Keratinocyte (primary cell): ENCODE data around the gene CPA4. TPM values are rescaled to one million over a fixed set of nuclear protein-coding genes. Genes with fewer than 3 reads are reported as not detected.

Source experiments
- DNase-seq: peaks from one replicate; pipeline ENCODE4 v3.0.0-alpha.2; 2011; ENCODE audit warnings: low read depth, missing footprints, low spot score
- FAIRE-seq: peaks from 2 replicates; lab custom pipeline; 2011; peaks lifted over from hg19 to GRCh38; lab: Jason Lieb, UNC
- H2AFZ ChIP-seq: 2 replicates; pipeline ENCODE4 v1.6.0; 2012; ENCODE audit warnings: low read length, control low read depth, inconsistent platforms; ENCODE audit not compliant: control insufficient read depth
- H3K27ac ChIP-seq: 2 replicates; pipeline ENCODE4 v1.5.1; 2011; ENCODE audit warnings: low read length; ENCODE audit not compliant: control insufficient read depth, insufficient read depth
- H3K27me3 ChIP-seq: 3 replicates; pipeline ENCODE4 v1.6.0; 2011; ENCODE audit warnings: low read length; ENCODE audit not compliant: control insufficient read depth, insufficient read depth; ENCODE audit errors: extremely low read depth
- H3K36me3 ChIP-seq, 2 experiments: 2 replicates in 1 of 2; 3 replicates in 1 of 2; pipeline ENCODE4 v1.5.1; 2011; ENCODE audit warnings: low read length in 2 of 2, mild to moderate bottlenecking in 1 of 2; ENCODE audit not compliant: control insufficient read depth in 2 of 2, insufficient read depth in 2 of 2; ENCODE audit errors: extremely low read depth in 1 of 2
- H3K4me1 ChIP-seq: 3 replicates; pipeline ENCODE4 v1.5.1; 2011; ENCODE audit warnings: low read length; ENCODE audit not compliant: control insufficient read depth, insufficient read depth; ENCODE audit errors: extremely low read depth
- H3K4me2 ChIP-seq: 3 replicates; pipeline ENCODE4 v1.6.0; 2011; ENCODE audit warnings: low read depth, low read length; ENCODE audit not compliant: control insufficient read depth, insufficient read depth; ENCODE audit errors: extremely low read depth
- H3K4me3 ChIP-seq, 3 experiments: fragments of 200-600 bp in 1 of 3; sonication (generic) in 1 of 3; 2 replicates in 2 of 3; 3 replicates in 1 of 3; pipeline ENCODE4 v1.5.1; 2011 to 2016; ENCODE audit warnings: low read length in 3 of 3, mild to moderate bottlenecking in 3 of 3, control low read depth in 2 of 3, inconsistent platforms in 1 of 3, low read depth in 1 of 3, mixed read lengths in 1 of 3, mixed run types in 1 of 3, moderate library complexity in 1 of 3; ENCODE audit not compliant: control insufficient read depth in 2 of 3, insufficient read depth in 2 of 3; ENCODE audit errors: extremely low read depth in 1 of 3
- H3K79me2 ChIP-seq: 2 replicates; pipeline ENCODE4 v1.6.0; 2012; ENCODE audit warnings: low read length; ENCODE audit not compliant: control insufficient read depth, insufficient read depth
- H3K9ac ChIP-seq: 3 replicates; pipeline ENCODE4 v1.6.0; 2011; ENCODE audit warnings: low read length; ENCODE audit not compliant: control insufficient read depth, insufficient read depth; ENCODE audit errors: extremely low read depth
- H3K9me1 ChIP-seq: 3 replicates; pipeline ENCODE4 v1.6.0; 2011; ENCODE audit warnings: low read length; ENCODE audit not compliant: control insufficient read depth, insufficient read depth; ENCODE audit errors: extremely low read depth
- H3K9me3 ChIP-seq: 2 replicates; pipeline ENCODE4 v1.5.1; 2012; ENCODE audit warnings: low read depth, low read length; ENCODE audit not compliant: control insufficient read depth
- H4K20me1 ChIP-seq: 3 replicates; pipeline ENCODE4 v1.6.0; 2011; ENCODE audit warnings: low read length; ENCODE audit not compliant: control insufficient read depth, insufficient read depth; ENCODE audit errors: extremely low read depth
- CTCF ChIP-seq, 3 experiments: IDR thresholded peaks in 1 of 3; conservative IDR thresholded peaks in 1 of 3; optimal IDR thresholded peaks in 1 of 3; 2 replicates in 2 of 3; 3 replicates in 1 of 3; pipeline versions ENCODE3 to v1.5.1; 2011; ENCODE audit warnings: low read length in 3 of 3, mild to moderate bottlenecking in 3 of 3, moderate library complexity in 2 of 3, control low read depth in 1 of 3, inconsistent platforms in 1 of 3; ENCODE audit not compliant: insufficient read depth in 2 of 3; ENCODE audit errors: extremely low read depth in 1 of 3
- EZH2 ChIP-seq: IDR thresholded peaks from one replicate; pipeline ENCODE4 v1.6.1; 2012; ENCODE audit warnings: inconsistent platforms, mild to moderate bottlenecking, low read length, moderate library complexity
- dilution Hi-C: fragments of 300-500 bp; cut with MboI; formaldehyde crosslinking; loops from one replicate; pipeline ENCODE4 v1.7.0; 2020; ENCODE audit warnings: low sequenced_read_pairs; ENCODE audit not compliant: extremely low pct_ligation_motif_present
- polyA plus RNA-seq, 5 experiments: library from polyadenylated mRNA; depleted of rRNA in 3 of 5; stranded (reverse) in 3 of 5; stranded (forward) in 1 of 5; unstranded in 1 of 5; fragments of >200 nt; gene quantifications; 1 replicate in 1 of 5; 2 replicates in 3 of 5; 3 replicates in 1 of 5; pipeline versions ENCODE4 v1.2.1 to v1.2.3, GENCODE V29; 2011 to 2012; ENCODE audit warnings: missing spikeins in 2 of 5, low read depth in 1 of 5, low replicate concordance in 1 of 5

Gene CPA4
- polyA plus RNA-seq, 1 donor (not counting 4 experiments of a cell fraction or from before 2014, with no cell fraction given), result 248 TPM

GRCh38 chr7:130273933-130274255, 19.1 kb upstream of the CPA4 start:
- FAIRE-seq, result no peak
- H2AFZ ChIP-seq, result no peak overlapping the region
- dilution Hi-C loops, result no loop called here

GRCh38 chr7:130274296-130274695, 18.7 kb upstream of the CPA4 start:
- no peak overlapping the region for H3K9ac ChIP-seq

More at GRCh38 chr7:130273933-130274255, 19.1 kb upstream of the CPA4 start:
- TF ChIP-seq CTCF (optimal IDR thresholded peaks at IDR 0.05 in 1 of 3, IDR thresholded peaks at IDR 0.05 in 1 of 3, conservative IDR thresholded peaks at IDR 0.05 in 1 of 3; ENCODE audit: extremely low read depth in 1 of 3, insufficient read depth in 2 of 3, low read length in 3 of 3), result no peak
- TF ChIP-seq EZH2, result no peak
- Histone ChIP-seq H4K20me1 (no peaks in the 10 kb centered on the region), H3K9me3 (no peaks in the 10 kb centered on the region), H3K4me3 (no peak overlapping the region), H3K27me3 (no peaks in the 10 kb centered on the region), H3K79me2 (no peaks in the 10 kb centered on the region), H3K9ac (no peak overlapping the region), H3K4me2 (no peak overlapping the region), H3K36me3 (no peaks in the 10 kb centered on the region), H3K27ac (no peak overlapping the region), H3K4me1 (peaks cover 55% of the 10 kb centered on the region), H3K9me1 (no peaks in the 10 kb centered on the region)
- no peak for DNase-seq

More at GRCh38 chr7:130274296-130274695, 18.7 kb upstream of the CPA4 start:
- Histone ChIP-seq H3K79me2 (no peaks in the 10 kb centered on the region), H3K4me2 (no peak overlapping the region), H3K4me1 (peaks cover 60% of the 10 kb centered on the region), H3K27me3 (no peaks in the 10 kb centered on the region), H3K9me1 (no peaks in the 10 kb centered on the region), H2AFZ (no peak overlapping the region), H4K20me1 (no peaks in the 10 kb centered on the region), H3K27ac (no peak overlapping the region), H3K4me3 (no peak overlapping the region), H3K36me3 (no peaks in the 10 kb centered on the region), H3K9me3 (no peaks in the 10 kb centered on the region)
- DNase-seq (no peak), FAIRE-seq (no peak)
- TF ChIP-seq CTCF (optimal IDR thresholded peaks at IDR 0.05 in 1 of 3, IDR thresholded peaks at IDR 0.05 in 1 of 3, conservative IDR thresholded peaks at IDR 0.05 in 1 of 3; ENCODE audit: extremely low read depth in 1 of 3, insufficient read depth in 2 of 3, low read length in 3 of 3) (no peak), EZH2 (no peak)
- dilution Hi-C loops, result no loop called here
